ENCODE data around the gene RWDD2A. TPM values are rescaled to one million over a fixed set of nuclear protein-coding genes. Genes with fewer than 3 reads are reported as not detected.

Gene RWDD2A
- 1 to 10 TPM; 2.2 TPM for total RNA-seq

- POLR2A ChIA-PET: interaction anchor here (3.2 kb wide), 1 partner anchor 128 kb away, joined by 8 read pairs; the partner anchor contains the start of gene UBE3D
- Mint-ChIP-seq H3K4me1 (peaks cover 19% of the 10 kb centered on the region), H3K27me3 (peaks cover 4% of the 10 kb centered on the region)
These were observed at the start of gene RWDD2A, which contains the start of gene PGM3 for GRCh38 chr6:83192871-83193746. Gene RWDD2A, plus strand, starts transcription at chr6:83193357. Its CDS starts 1,095 bp downstream, at chr6:83194452. Gene PGM3, minus strand, starts transcription at chr6:83193265. Its CDS starts 2,253 bp downstream, at chr6:83191012.

GRCh38 chr6:83151114-83151513, 42.0 kb upstream of the RWDD2A start:
- Mint-ChIP-seq H3K27me3 (no peaks in the 10 kb centered on the region), H3K9me3 (no peaks in the 10 kb centered on the region), H3K27ac (no peak overlapping the region), H3K36me3 (peaks cover 9% of the 10 kb centered on the region), H3K4me3 (no peak overlapping the region), H3K4me1 (no peaks in the 10 kb centered on the region)
- POLR2A ChIA-PET: no interaction called here
- DNase-seq (no peak), ATAC-seq (ENCODE audit: low read depth) (no peak)

More at GRCh38 chr6:83192871-83193746, at the start of gene RWDD2A, which contains the start of gene PGM3:
- Mint-ChIP-seq H3K27ac (peak within 1 kb of the TSS; percentile 96), H3K9me3 (no peaks in the 10 kb centered on the region), H3K36me3 (peaks cover 2% of the 10 kb centered on the region), H3K4me3 (peak within 1 kb of the TSS; percentile 97)
- peak; percentile 95 for DNase-seq
- peak; percentile 97 for ATAC-seq (ENCODE audit: low read depth)

GRCh38 chr6:83152913-83153312, 40.2 kb upstream of the RWDD2A start:
- Mint-ChIP-seq H3K36me3 (peaks cover 17% of the 10 kb centered on the region), H3K4me1 (no peaks in the 10 kb centered on the region), H3K9me3 (no peaks in the 10 kb centered on the region), H3K27ac (no peak overlapping the region), H3K27me3 (no peaks in the 10 kb centered on the region), H3K4me3 (no peak overlapping the region)
- no peak for ATAC-seq (ENCODE audit: low read depth)
- POLR2A ChIA-PET: no interaction called here
- DNase-seq: no peak

GRCh38 chr6:83153883-83154521, 39.2 kb upstream of the RWDD2A start:
- DNase-seq (no peak), ATAC-seq (ENCODE audit: low read depth) (no peak)
- Mint-ChIP-seq H3K27ac (no peak overlapping the region), H3K27me3 (no peaks in the 10 kb centered on the region), H3K36me3 (peaks cover 15% of the 10 kb centered on the region), H3K4me3 (no peak overlapping the region), H3K4me1 (no peaks in the 10 kb centered on the region), H3K9me3 (no peaks in the 10 kb centered on the region)
- POLR2A ChIA-PET: no interaction called here

- Mint-ChIP-seq H3K4me1 (no peaks in the 10 kb centered on the region), H3K27me3 (no peaks in the 10 kb centered on the region), H3K9me3 (no peaks in the 10 kb centered on the region), H3K4me3 (no peak overlapping the region), H3K27ac (no peak overlapping the region), H3K36me3 (peaks cover 19% of the 10 kb centered on the region)
- ATAC-seq (ENCODE audit: low read depth): no peak
- POLR2A ChIA-PET: no interaction called here
- no peak for DNase-seq
These were observed 37.4 kb upstream of the RWDD2A start for GRCh38 chr6:83155794-83156193.

GRCh38 chr6:83160167-83160566, 33.0 kb upstream of the RWDD2A start:
- DNase-seq: no peak
- H3K27ac Mint-ChIP-seq: no peak overlapping the region
- POLR2A ChIA-PET: no interaction called here
- no peaks in the 10 kb centered on the region for H3K9me3 Mint-ChIP-seq
- H3K4me3 Mint-ChIP-seq: no peak overlapping the region
- no peaks in the 10 kb centered on the region for H3K27me3 Mint-ChIP-seq
- H3K36me3 Mint-ChIP-seq: peaks cover 20% of the 10 kb centered on the region
- no peak for ATAC-seq (ENCODE audit: low read depth)
- peaks cover 3% of the 10 kb centered on the region for H3K4me1 Mint-ChIP-seq

GRCh38 chr6:83167726-83168278, 25.4 kb upstream of the RWDD2A start:
- DNase-seq (no peak), ATAC-seq (ENCODE audit: low read depth) (no peak)
- Mint-ChIP-seq H3K9me3 (no peaks in the 10 kb centered on the region), H3K27me3 (no peaks in the 10 kb centered on the region), H3K27ac (no peak overlapping the region), H3K36me3 (peaks cover 17% of the 10 kb centered on the region), H3K4me1 (peaks cover 3% of the 10 kb centered on the region), H3K4me3 (no peak overlapping the region)
- POLR2A ChIA-PET: no interaction called here

- POLR2A ChIA-PET: no interaction called here
- ATAC-seq (ENCODE audit: low read depth) (no peak), DNase-seq (no peak)
- H3K4me1 Mint-ChIP-seq: peaks cover 3% of the 10 kb centered on the region
- no peak overlapping the region for H3K4me3 Mint-ChIP-seq
- no peaks in the 10 kb centered on the region for H3K9me3 Mint-ChIP-seq
- H3K27ac Mint-ChIP-seq: no peak overlapping the region
- no peaks in the 10 kb centered on the region for H3K27me3 Mint-ChIP-seq
- peaks cover 18% of the 10 kb centered on the region for H3K36me3 Mint-ChIP-seq
These were observed 24.6 kb upstream of the RWDD2A start for GRCh38 chr6:83168556-83168955.

- Mint-ChIP-seq H3K27me3 (no peaks in the 10 kb centered on the region), H3K9me3 (no peaks in the 10 kb centered on the region), H3K4me1 (peaks cover 3% of the 10 kb centered on the region), H3K36me3 (peaks cover 19% of the 10 kb centered on the region), H3K27ac (no peak overlapping the region), H3K4me3 (no peak overlapping the region)
- POLR2A ChIA-PET: no interaction called here
- DNase-seq (no peak), ATAC-seq (ENCODE audit: low read depth) (no peak)
These were observed 24.1 kb upstream of the RWDD2A start for GRCh38 chr6:83169106-83169505.

- Mint-ChIP-seq H3K4me3 (no peak overlapping the region), H3K27me3 (no peaks in the 10 kb centered on the region), H3K9me3 (no peaks in the 10 kb centered on the region), H3K27ac (no peak overlapping the region), H3K4me1 (peaks cover 1% of the 10 kb centered on the region), H3K36me3 (peaks cover 17% of the 10 kb centered on the region)
- ATAC-seq (ENCODE audit: low read depth): no peak
- DNase-seq: no peak
- POLR2A ChIA-PET: no interaction called here
These were observed 23.6 kb upstream of the RWDD2A start for GRCh38 chr6:83169511-83169910.

- no peak for DNase-seq
- Mint-ChIP-seq H3K27ac (no peak overlapping the region), H3K4me1 (peaks cover 3% of the 10 kb centered on the region), H3K36me3 (peaks cover 20% of the 10 kb centered on the region), H3K4me3 (no peak overlapping the region), H3K27me3 (no peaks in the 10 kb centered on the region), H3K9me3 (no peaks in the 10 kb centered on the region)
- no peak for ATAC-seq (ENCODE audit: low read depth)
- POLR2A ChIA-PET: no interaction called here
These were observed 16.9 kb upstream of the RWDD2A start for GRCh38 chr6:83176246-83176645.

GRCh38 chr6:83180426-83180950, 12.7 kb upstream of the RWDD2A start:
- ATAC-seq (ENCODE audit: low read depth) (no peak), DNase-seq (no peak)
- H3K27ac Mint-ChIP-seq: no peak overlapping the region
- no peaks in the 10 kb centered on the region for H3K27me3 Mint-ChIP-seq
- POLR2A ChIA-PET: no interaction called here
- H3K4me1 Mint-ChIP-seq: peaks cover 9% of the 10 kb centered on the region
- no peak overlapping the region for H3K4me3 Mint-ChIP-seq
- H3K9me3 Mint-ChIP-seq: no peaks in the 10 kb centered on the region
- H3K36me3 Mint-ChIP-seq: peaks cover 27% of the 10 kb centered on the region

GRCh38 chr6:83182114-83182513, 11.0 kb upstream of the RWDD2A start:
- Mint-ChIP-seq H3K36me3 (peaks cover 28% of the 10 kb centered on the region), H3K4me1 (peaks cover 9% of the 10 kb centered on the region), H3K27ac (no peak overlapping the region), H3K27me3 (no peaks in the 10 kb centered on the region), H3K4me3 (no peak overlapping the region), H3K9me3 (no peaks in the 10 kb centered on the region)
- no peak for ATAC-seq (ENCODE audit: low read depth)
- DNase-seq: no peak
- POLR2A ChIA-PET: no interaction called here

Data from activated naive CD8-positive, alpha-beta T cell treated with anti-CD3 and anti-CD28 coated beads, Interleukin-2, amount 10 ng/mL, durations not matched to agents 7 days and 5 days (primary cell).